HS-27A (cell line): Measurements from ENCODE around the gene LAMA1.
"Not testable (repeated sequence)": the region's sequence is repeated elsewhere in the genome, so short reads cannot be mapped to it uniquely, and the experiment has no call there.

Experiments
- DNase-seq: peaks from one replicate; pipeline ENCODE4 v3.0.0-alpha.2; 2012; ENCODE audit warnings: low read depth, missing footprints

LAMA1 gene

GRCh38 chr18:7117390-7118355 is at the start of gene LAMA1:
LAMA1 (minus strand) TSS chr18:7117797; CDS start chr18:7117720, 77 bp downstream.
- DNase-seq: no peak

GRCh38 chr18:7165846-7166393 is 48.3 kb upstream of the LAMA1 start:
- DNase-seq: no peak

- no peak for DNase-seq
Observed at GRCh38 chr18:7164323-7165004, 46.9 kb upstream of the LAMA1 start.

- peak; percentile 78 for DNase-seq
Observed at GRCh38 chr18:7158216-7158615, 40.6 kb upstream of the LAMA1 start.

GRCh38 chr18:7157760-7158159 is 40.2 kb upstream of the LAMA1 start:
- DNase-seq: no peak

GRCh38 chr18:7155887-7156286 is 38.3 kb upstream of the LAMA1 start:
- no peak for DNase-seq

GRCh38 chr18:7155092-7155491 is 37.5 kb upstream of the LAMA1 start:
- no peak for DNase-seq

- no peak for DNase-seq
Observed at GRCh38 chr18:7152440-7152839, 34.8 kb upstream of the LAMA1 start.

GRCh38 chr18:7147399-7147798 is 29.8 kb upstream of the LAMA1 start:
- no peak for DNase-seq

- no peak for DNase-seq
Observed at GRCh38 chr18:7146067-7146466, 28.5 kb upstream of the LAMA1 start.

- DNase-seq: not testable (repeated sequence)
Observed at GRCh38 chr18:7144921-7145320, 27.3 kb upstream of the LAMA1 start.

- no peak for DNase-seq
Observed at GRCh38 chr18:7141287-7141686, 23.7 kb upstream of the LAMA1 start.

GRCh38 chr18:7139409-7139808 is 21.8 kb upstream of the LAMA1 start:
- DNase-seq: no peak

GRCh38 chr18:7133181-7133580 is 15.6 kb upstream of the LAMA1 start:
- DNase-seq: no peak

- DNase-seq: no peak
Observed at GRCh38 chr18:7132356-7133150, 15.0 kb upstream of the LAMA1 start.

- DNase-seq: no peak
Observed at GRCh38 chr18:7122376-7122775, 4.8 kb upstream of the LAMA1 start.

- no peak for DNase-seq
Observed at GRCh38 chr18:7116792-7117389, 706 bp downstream of the LAMA1 start.

- DNase-seq: no peak
Observed at GRCh38 chr18:7116001-7116730, 1.4 kb downstream of the LAMA1 start.

- DNase-seq: no peak
Observed at GRCh38 chr18:7112936-7113335, 4.7 kb downstream of the LAMA1 start.

GRCh38 chr18:7111134-7111533 is 6.5 kb downstream of the LAMA1 start:
- no peak for DNase-seq

GRCh38 chr18:7105943-7106342 is 11.7 kb downstream of the LAMA1 start:
- DNase-seq: no peak
